Measurements from ENCODE around the gene TNFAIP8L2.
"Not testable (repeated sequence)": the region's sequence is repeated elsewhere in the genome, so short reads cannot be mapped to it uniquely, and the experiment has no call there.

Gene TNFAIP8L2

DNA sequence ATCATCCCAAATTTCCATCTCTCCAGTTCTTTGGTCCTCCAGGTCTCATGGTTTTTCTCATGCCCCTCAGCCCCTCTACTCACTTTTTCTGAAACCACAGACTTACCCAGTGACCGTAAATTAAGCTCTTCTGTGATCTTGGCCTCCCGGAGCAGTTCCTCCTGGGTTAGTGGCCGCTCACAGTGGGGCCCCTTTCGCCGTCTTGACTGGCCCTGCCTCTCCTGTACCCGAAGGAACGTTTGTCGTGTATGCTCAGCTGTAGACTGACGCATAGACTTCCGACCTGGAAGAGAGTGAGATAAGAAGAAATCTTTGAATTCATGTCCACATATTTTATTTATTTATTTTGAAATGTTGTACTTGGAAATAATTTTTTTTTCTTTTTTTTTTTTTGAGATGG is 27.8 kb downstream of the TNFAIP8L2 start:
- Histone ChIP-seq H3K79me2 (ENCODE audit: control insufficient read depth, insufficient read depth, low read length, poor library complexity) (peaks cover 2% of the 10 kb centered on the region), H2AFZ (ENCODE audit: insufficient read depth, low read length, poor library complexity) (no peak overlapping the region), H3K4ac (ENCODE audit: low read depth, low read length) (no peak overlapping the region), H3K79me1 (ENCODE audit: low read length) (no peaks in the 10 kb centered on the region), H4K8ac (ENCODE audit: low read depth, low read length) (peak overlapping the region; percentile 16), H3K9me3 (ENCODE audit: insufficient read depth, low read depth, low read length) (no peaks in the 10 kb centered on the region), H3K23ac (ENCODE audit: low read length) (no peak overlapping the region), H3K27ac (ENCODE audit: low read depth, low read length) (no peak overlapping the region), H3K4me1 (ENCODE audit: control insufficient read depth in 1 of 2, insufficient read depth in 2 of 2, low read length in 2 of 2) (peaks cover 3 to 5% of the 10 kb centered on the region in 2 experiments), H4K91ac (ENCODE audit: low read depth, low read length) (no peak overlapping the region), H3K27me3 (ENCODE audit: insufficient read depth, low read length) (no peaks in the 10 kb centered on the region), H3K14ac (ENCODE audit: low read length) (no peak overlapping the region), H3K18ac (ENCODE audit: low read length) (no peak overlapping the region), H3K9ac (ENCODE audit: low read length) (no peak overlapping the region), H2BK5ac (ENCODE audit: low read depth, low read length, poor library complexity) (no peak overlapping the region), H2BK12ac (ENCODE audit: low read length) (no peak overlapping the region), H2BK120ac (ENCODE audit: insufficient read depth, low read length, poor library complexity) (no peak overlapping the region), H3K36me3 (ENCODE audit: control insufficient read depth in 1 of 2, insufficient read depth in 2 of 2, low read length in 2 of 2) (peaks cover 26 to 46% of the 10 kb centered on the region in 2 experiments), H3K4me3 (ENCODE audit: low read depth, low read length) (no peak overlapping the region), H3K4me2 (ENCODE audit: low read length) (no peak overlapping the region), H2AK5ac (ENCODE audit: low read length) (no peak overlapping the region), H4K12ac (ENCODE audit: low read depth, low read length) (no peak overlapping the region)
- no peak for DNase-seq
- WGBS (ENCODE audit: extremely low coverage, insufficient coverage, insufficient read length) = no CpG with 5 or more reads among the region's 10 CpGs

DNA sequence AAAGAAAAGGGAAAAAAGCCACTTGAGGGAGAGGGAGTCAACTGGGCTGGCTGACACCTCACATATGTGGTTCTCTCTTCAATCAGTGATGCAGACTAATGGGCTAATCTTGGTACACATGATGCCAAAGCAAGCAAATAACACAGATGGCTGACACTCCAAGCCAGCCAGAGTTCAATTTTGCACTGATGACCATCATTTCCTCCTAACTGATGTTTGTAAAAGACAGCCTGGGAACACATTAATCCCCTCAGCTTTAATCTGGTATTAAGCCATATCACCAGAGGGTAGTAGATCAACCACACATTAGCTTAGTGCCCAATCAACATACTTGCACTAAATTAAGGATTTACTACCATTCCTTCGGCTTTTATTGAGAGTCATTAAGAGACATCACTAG is 30.8 kb downstream of the TNFAIP8L2 start:
- H3K4me2 ChIP-seq (ENCODE audit: low read length) = no peak overlapping the region
- H3K27ac ChIP-seq (ENCODE audit: low read depth, low read length) = no peak overlapping the region
- peaks cover 17 to 21% of the 10 kb centered on the region in 2 experiments for H3K36me3 ChIP-seq (ENCODE audit: control insufficient read depth in 1 of 2, insufficient read depth in 2 of 2, low read length in 2 of 2)
- no peak overlapping the region for H2AK5ac ChIP-seq (ENCODE audit: low read length)
- H3K79me1 ChIP-seq (ENCODE audit: low read length) = peaks cover 6% of the 10 kb centered on the region
- DNase-seq = no peak
- H3K4me3 ChIP-seq (ENCODE audit: low read depth, low read length) = no peak overlapping the region
- H2BK12ac ChIP-seq (ENCODE audit: low read length) = no peak overlapping the region
- H3K14ac ChIP-seq (ENCODE audit: low read length) = no peak overlapping the region
- no peak overlapping the region for H3K18ac ChIP-seq (ENCODE audit: low read length)
- no peak overlapping the region for H4K8ac ChIP-seq (ENCODE audit: low read depth, low read length)
- H2AFZ ChIP-seq (ENCODE audit: insufficient read depth, low read length, poor library complexity) = no peak overlapping the region
- WGBS (ENCODE audit: extremely low coverage, insufficient coverage, insufficient read length) = no CpG with 5 or more reads among the region's 1 CpG
- H3K9me3 ChIP-seq (ENCODE audit: insufficient read depth, low read depth, low read length) = no peaks in the 10 kb centered on the region
- peaks cover 3 to 5% of the 10 kb centered on the region in 2 experiments for H3K4me1 ChIP-seq (ENCODE audit: control insufficient read depth in 1 of 2, insufficient read depth in 2 of 2, low read length in 2 of 2)
- H3K4ac ChIP-seq (ENCODE audit: low read depth, low read length) = no peak overlapping the region
- H2BK5ac ChIP-seq (ENCODE audit: low read depth, low read length, poor library complexity) = no peak overlapping the region
- no peak overlapping the region for H3K9ac ChIP-seq (ENCODE audit: low read length)
- no peaks in the 10 kb centered on the region for H3K27me3 ChIP-seq (ENCODE audit: insufficient read depth, low read length)
- H3K23ac ChIP-seq (ENCODE audit: low read length) = no peak overlapping the region
- H4K12ac ChIP-seq (ENCODE audit: low read depth, low read length) = no peak overlapping the region
- peaks cover 8% of the 10 kb centered on the region for H3K79me2 ChIP-seq (ENCODE audit: control insufficient read depth, insufficient read depth, low read length, poor library complexity)
- H2BK120ac ChIP-seq (ENCODE audit: insufficient read depth, low read length, poor library complexity) = no peak overlapping the region
- no peak overlapping the region for H4K91ac ChIP-seq (ENCODE audit: low read depth, low read length)

DNA sequence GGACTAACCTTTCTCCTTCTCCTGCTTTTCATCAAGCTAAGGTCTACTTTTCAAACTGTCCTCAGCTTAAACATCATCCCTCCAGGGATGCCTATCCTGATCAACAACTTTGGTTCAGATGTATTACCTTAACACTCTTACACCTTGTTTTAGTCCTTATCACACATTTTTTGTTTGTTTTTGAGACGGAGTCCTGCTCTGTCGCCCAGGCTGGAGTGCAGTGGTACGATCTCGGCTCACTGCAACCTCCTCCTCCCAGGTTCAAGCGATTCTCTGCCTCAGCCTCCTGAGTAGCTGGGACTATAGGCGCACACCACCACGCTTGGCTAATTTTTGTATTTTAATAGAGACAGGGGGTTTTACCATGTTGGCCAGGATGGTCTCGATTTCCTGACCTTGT is 32.2 kb downstream of the TNFAIP8L2 start:
- H3K27ac ChIP-seq (ENCODE audit: low read depth, low read length); H3K18ac ChIP-seq (ENCODE audit: low read length); H4K8ac ChIP-seq (ENCODE audit: low read depth, low read length); H3K4me1 ChIP-seq (ENCODE audit: control insufficient read depth in 1 of 2, insufficient read depth in 2 of 2, low read length in 2 of 2); H3K79me2 ChIP-seq (ENCODE audit: control insufficient read depth, insufficient read depth, low read length, poor library complexity); H3K4me3 ChIP-seq (ENCODE audit: low read depth, low read length); H3K23ac ChIP-seq (ENCODE audit: low read length); H2AFZ ChIP-seq (ENCODE audit: insufficient read depth, low read length, poor library complexity); H3K27me3 ChIP-seq (ENCODE audit: insufficient read depth, low read length); H3K14ac ChIP-seq (ENCODE audit: low read length); H4K91ac ChIP-seq (ENCODE audit: low read depth, low read length); H4K12ac ChIP-seq (ENCODE audit: low read depth, low read length); H3K9ac ChIP-seq (ENCODE audit: low read length); H2AK5ac ChIP-seq (ENCODE audit: low read length); H3K9me3 ChIP-seq (ENCODE audit: insufficient read depth, low read depth, low read length); H3K79me1 ChIP-seq (ENCODE audit: low read length); H2BK12ac ChIP-seq (ENCODE audit: low read length); H2BK5ac ChIP-seq (ENCODE audit: low read depth, low read length, poor library complexity); DNase-seq; H2BK120ac ChIP-seq (ENCODE audit: insufficient read depth, low read length, poor library complexity): not testable (repeated sequence)
- Histone ChIP-seq H3K4ac (ENCODE audit: low read depth, low read length) (peak overlapping the region; percentile 47), H3K36me3 (ENCODE audit: control insufficient read depth in 1 of 2, insufficient read depth in 2 of 2, low read length in 2 of 2) (peaks cover 11 to 12% of the 10 kb centered on the region in 2 experiments), H3K4me2 (ENCODE audit: low read length) (peak overlapping the region; percentile 54)
- no CpG with 5 or more reads among the region's 8 CpGs for WGBS (ENCODE audit: extremely low coverage, insufficient coverage, insufficient read length)

DNA sequence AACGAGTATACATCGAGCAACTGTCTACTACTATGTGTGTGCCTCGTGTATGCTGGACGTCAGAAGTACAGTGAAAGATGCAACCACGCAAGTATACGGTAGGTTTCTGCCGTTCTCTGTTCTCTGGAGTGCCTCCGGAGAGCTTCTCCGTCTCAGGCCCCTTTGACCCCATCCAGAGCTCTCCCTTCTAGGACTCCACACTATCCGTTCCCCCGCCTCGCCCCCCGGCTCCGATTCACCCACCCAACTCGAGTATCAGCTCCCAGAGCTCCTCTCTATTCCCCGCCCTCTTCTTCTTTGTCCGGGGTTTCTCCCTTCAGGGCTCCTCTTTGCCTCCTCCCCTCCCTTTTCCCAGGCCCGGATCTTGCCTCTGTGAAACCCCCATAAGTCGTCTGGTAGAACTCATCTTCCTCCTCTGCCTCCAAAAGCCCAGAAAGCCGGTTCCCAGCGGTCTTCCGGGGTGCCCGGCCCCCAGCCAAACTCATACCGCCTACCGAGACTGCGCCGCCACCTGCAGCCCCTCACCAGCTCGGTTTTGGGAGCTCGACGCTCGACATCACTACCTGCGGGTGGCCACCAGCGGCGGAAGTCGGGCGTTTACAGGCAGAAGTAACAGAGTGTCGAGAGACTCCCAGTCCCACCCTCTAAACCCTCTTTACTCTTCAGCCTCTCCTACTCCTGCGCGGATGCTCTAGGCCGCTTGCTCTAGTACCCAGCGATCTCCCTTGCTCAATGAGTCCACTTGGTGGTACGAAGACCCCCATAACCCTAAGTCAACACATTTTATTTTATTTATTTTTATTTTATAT is 33.4 kb downstream of the TNFAIP8L2 start, which contains the start of gene VPS72:
Gene VPS72, minus strand, starts transcription at position 561 of the 809 bp plus-strand sequence. Its CDS starts 76 bp downstream, at position 485.
- H2AFZ ChIP-seq (ENCODE audit: insufficient read depth, low read length, poor library complexity) = peak within 1 kb of the TSS; percentile 92
- H2BK120ac ChIP-seq (ENCODE audit: insufficient read depth, low read length, poor library complexity) = peak within 1 kb of the TSS; percentile 91
- peak within 1 kb of the TSS; percentile 79 for H3K4me3 ChIP-seq (ENCODE audit: low read depth, low read length)
- DNase-seq = peak; percentile 81 to 86
- H2BK12ac ChIP-seq (ENCODE audit: low read length) = no peak within 1 kb of the TSS
- H2AK5ac ChIP-seq (ENCODE audit: low read length) = peak within 1 kb of the TSS; percentile 87
- H3K9me3 ChIP-seq (ENCODE audit: insufficient read depth, low read depth, low read length) = no peaks in the 10 kb centered on the region
- H3K79me2 ChIP-seq (ENCODE audit: control insufficient read depth, insufficient read depth, low read length, poor library complexity) = peaks cover 8% of the 10 kb centered on the region
- H3K27me3 ChIP-seq (ENCODE audit: insufficient read depth, low read length) = no peaks in the 10 kb centered on the region
- peak within 1 kb of the TSS; percentile 97 for H4K8ac ChIP-seq (ENCODE audit: low read depth, low read length)
- peak within 1 kb of the TSS; percentile 83 for H3K9ac ChIP-seq (ENCODE audit: low read length)
- H3K23ac ChIP-seq (ENCODE audit: low read length) = no peak within 1 kb of the TSS
- H3K4me2 ChIP-seq (ENCODE audit: low read length) = peak within 1 kb of the TSS; percentile 54
- no CpG with 5 or more reads among the region's 42 CpGs for WGBS (ENCODE audit: extremely low coverage, insufficient coverage, insufficient read length)
- H3K4me1 ChIP-seq (ENCODE audit: control insufficient read depth in 1 of 2, insufficient read depth in 2 of 2, low read length in 2 of 2) = peaks cover 3 to 5% of the 10 kb centered on the region in 2 experiments
- peak within 1 kb of the TSS; percentile 83 for H2BK5ac ChIP-seq (ENCODE audit: low read depth, low read length, poor library complexity)
- H3K18ac ChIP-seq (ENCODE audit: low read length) = peak within 1 kb of the TSS; percentile 80
- H4K12ac ChIP-seq (ENCODE audit: low read depth, low read length) = peak within 1 kb of the TSS; percentile 97
- H4K91ac ChIP-seq (ENCODE audit: low read depth, low read length) = peak within 1 kb of the TSS; percentile 88
- peaks cover 4 to 7% of the 10 kb centered on the region in 2 experiments for H3K36me3 ChIP-seq (ENCODE audit: control insufficient read depth in 1 of 2, insufficient read depth in 2 of 2, low read length in 2 of 2)
- peak within 1 kb of the TSS; percentile 80 for H3K14ac ChIP-seq (ENCODE audit: low read length)
- peak within 1 kb of the TSS; percentile 77 for H3K27ac ChIP-seq (ENCODE audit: low read depth, low read length)
- H3K79me1 ChIP-seq (ENCODE audit: low read length) = peaks cover 8% of the 10 kb centered on the region
- peak within 1 kb of the TSS; percentile 90 for H3K4ac ChIP-seq (ENCODE audit: low read depth, low read length)

Data from trophoblast cell (in vitro differentiated cells and primary cell).